HepG2 (cell line): ENCODE data around the gene UGGT1. TPM values are rescaled to one million over a fixed set of nuclear protein-coding genes. Genes with fewer than 3 reads are reported as not detected.

Experiments
- ATAC-seq: fragments of 200-7000 bp; cut with Tn5 transposase; 3 replicates; pipeline ENCODE4 v1.9.1; 2020; ENCODE audit warnings: mild to moderate bottlenecking, moderate library complexity
- BruUV-seq: library from RNA; stranded (reverse); fragments of 400-500 nt; replicated peaks from 2 replicates; lab custom pipeline; 2021; lab: Mats Ljungman, UMichigan
- CTCF ChIA-PET: fragments of 300-600 bp; formaldehyde crosslinking; extraction: SDS; loops from one replicate; lab custom pipeline; 2021; ENCODE audit warnings: low total read pairs, inconsistent platforms, low intra/inter-chr PET ratio; lab: Yijun Ruan, JAX
- POLR2A ChIA-PET: fragments of 350-600 bp; sonication (Branson Sonifier 250); formaldehyde crosslinking; loops from one replicate; lab custom pipeline; 2020; ENCODE audit warnings: antibody characterized with exemption, inconsistent platforms; lab: Yijun Ruan, JAX
- DNase-seq: peaks from one replicate; pipeline ENCODE4 v3.0.0-alpha.2; 2015; ENCODE audit warnings: low spot score
- FAIRE-seq: peaks from 3 replicates; lab custom pipeline; 2011; peaks lifted over from hg19 to GRCh38; lab: Jason Lieb, UNC
- H2AFZ ChIP-seq: one replicate; pipeline ENCODE4 v1.6.1; 2011; ENCODE audit warnings: low read length, inconsistent platforms
- H3K27ac ChIP-seq: fragments of 300-600 bp; 3 replicates; pipeline ENCODE4 v1.8.0; 2011; ENCODE audit warnings: mixed run types, mild to moderate bottlenecking, mixed read lengths, low read length, inconsistent platforms; ENCODE audit not compliant: insufficient read depth; ENCODE audit errors: extremely low read length
- H3K27me3 ChIP-seq, 2 experiments: fragments of 200-600 bp in 1 of 2; 2 replicates in 1 of 2; 3 replicates in 1 of 2; pipeline versions ENCODE4 v1.6.0 to v1.8.0; 2011; ENCODE audit warnings: low read length in 2 of 2, mild to moderate bottlenecking in 2 of 2, moderate library complexity in 2 of 2, inconsistent platforms in 1 of 2; ENCODE audit not compliant: insufficient read depth in 2 of 2, control insufficient read depth in 1 of 2
- H3K36me3 ChIP-seq, 2 experiments: fragments of 200-600 bp in 1 of 2; replicated peaks in 1 of 2; 2 replicates in 1 of 2; 3 replicates in 1 of 2; pipeline versions ENCODE4 v1.5.1 to v1.8.0; 2011; ENCODE audit warnings: low read length in 2 of 2, inconsistent platforms in 1 of 2; ENCODE audit not compliant: insufficient read depth in 2 of 2, control insufficient read depth in 1 of 2
- H3K4me1 ChIP-seq: 2 replicates; pipeline ENCODE4 v1.5.1; 2012; ENCODE audit warnings: low read length, inconsistent platforms; ENCODE audit not compliant: insufficient read depth
- H3K4me2 ChIP-seq: 2 replicates; pipeline ENCODE4 v1.6.0; 2011; ENCODE audit warnings: low read depth, low read length, inconsistent platforms
- H3K4me3 ChIP-seq, 3 experiments: fragments of 200-600 bp in 1 of 3; sonication (generic), shearing (Covaris generic) in 1 of 3; replicated peaks in 1 of 3; 2 replicates each; pipeline ENCODE4 v1.5.1; 2011 to 2016; ENCODE audit warnings: low read length in 3 of 3, inconsistent platforms in 2 of 3, low read depth in 2 of 3, mild to moderate bottlenecking in 2 of 3, control low read depth in 1 of 3, mixed read lengths in 1 of 3; ENCODE audit not compliant: insufficient read depth in 1 of 3
- H3K79me2 ChIP-seq: one replicate; pipeline ENCODE4 v1.6.1; 2011; ENCODE audit warnings: low read length, inconsistent platforms; ENCODE audit not compliant: insufficient read depth
- H3K9ac ChIP-seq: 2 replicates; pipeline ENCODE4 v1.6.0; 2011; ENCODE audit warnings: mild to moderate bottlenecking, low read depth, low read length, inconsistent platforms; ENCODE audit not compliant: insufficient read depth
- H3K9me3 ChIP-seq: 2 replicates; pipeline ENCODE4 v1.5.1; 2012; ENCODE audit warnings: mild to moderate bottlenecking, low read length
- H4K20me1 ChIP-seq: 2 replicates; pipeline ENCODE4 v1.6.0; 2011; ENCODE audit warnings: inconsistent platforms, mild to moderate bottlenecking, low read length, moderate library complexity; ENCODE audit not compliant: insufficient read depth
- ADNP ChIP-seq: sonication (generic); formaldehyde crosslinking; IDR thresholded peaks from 2 replicates; pipeline ENCODE4 v1.4.0; 2020; ENCODE audit warnings: missing genetic modification reagents
- DR1 ChIP-seq: sonication (generic); formaldehyde crosslinking; IDR thresholded peaks from 2 replicates; pipeline ENCODE4 v1.8.0; 2021; ENCODE audit warnings: mild to moderate bottlenecking, missing genetic modification reagents, inconsistent platforms
- FOXO4 ChIP-seq: sonication (generic); formaldehyde crosslinking; conservative IDR thresholded peaks from 2 replicates; pipeline ENCODE4 v1.8.1; 2023; ENCODE audit warnings: missing genetic modification reagents
- HCFC1 ChIP-seq: fragments of 150-350 bp; IDR thresholded peaks from 2 replicates; pipeline ENCODE4 v1.6.1; 2014; ENCODE audit warnings: low read depth, low read length
- KLF9 ChIP-seq: IDR thresholded peaks from 2 replicates; pipeline ENCODE4 v1.6.1; 2016; ENCODE audit warnings: low read depth
- MEF2D ChIP-seq: sonication (generic); formaldehyde crosslinking; IDR thresholded peaks from 2 replicates; pipeline ENCODE4 v1.5.1; 2020; ENCODE audit warnings: mild to moderate bottlenecking, missing genetic modification reagents
- MZF1 ChIP-seq: sonication (generic); formaldehyde crosslinking; IDR thresholded peaks from 2 replicates; pipeline ENCODE4 v1.8.1; 2023; ENCODE audit warnings: mild to moderate bottlenecking, missing genetic modification reagents, borderline replicate concordance
- NFKB2 ChIP-seq: sonication (generic); formaldehyde crosslinking; IDR thresholded peaks from 2 replicates; pipeline ENCODE4 v1.4.0; 2020; ENCODE audit warnings: missing genetic modification reagents, borderline replicate concordance
- PATZ1 ChIP-seq: sonication (generic); formaldehyde crosslinking; IDR thresholded peaks from 2 replicates; pipeline ENCODE4 v1.4.0; 2020; ENCODE audit warnings: missing genetic modification reagents
- PAWR ChIP-seq: sonication (generic); formaldehyde crosslinking; IDR thresholded peaks from 2 replicates; pipeline ENCODE4 v1.4.0; 2020; ENCODE audit warnings: missing genetic modification reagents, mild to moderate bottlenecking, borderline replicate concordance
- RAD51 ChIP-seq: fragments of 450-650 bp; IDR thresholded peaks from 2 replicates; pipeline ENCODE4 v1.6.1; 2016; ENCODE audit warnings: borderline replicate concordance
- TOE1 ChIP-seq: sonication (generic); formaldehyde crosslinking; IDR thresholded peaks from 2 replicates; pipeline ENCODE4 v1.4.0; 2020; ENCODE audit warnings: mild to moderate bottlenecking, missing genetic modification reagents
- ZFP36L1 ChIP-seq: sonication (generic); formaldehyde crosslinking; IDR thresholded peaks from 2 replicates; pipeline ENCODE4 v1.8.0; 2022; ENCODE audit warnings: mild to moderate bottlenecking, missing genetic modification reagents, moderate library complexity
- ZNF160 ChIP-seq: sonication (generic); formaldehyde crosslinking; IDR thresholded peaks from 2 replicates; pipeline ENCODE4 v1.8.0; 2022; ENCODE audit warnings: mild to moderate bottlenecking, inconsistent platforms, missing genetic modification reagents
- ZNF564 ChIP-seq: sonication (generic); formaldehyde crosslinking; IDR thresholded peaks from 2 replicates; pipeline ENCODE4 v1.8.1; 2023; ENCODE audit warnings: mild to moderate bottlenecking, missing genetic modification reagents
- WGBS: methylation state at CpG from one replicate; pipeline ENCODE4 v1.1.6; 2017; ENCODE audit warnings: low lambda C conversion rate; 5-methylcytosine and 5-hydroxymethylcytosine counted together
- in situ Hi-C: cut with HindIII; loops from 2 replicates; pipeline ENCODE4 v1.10.0; 2017; ENCODE audit warnings: low pct_unique_long_range_greater_than_20kb; ENCODE audit not compliant: extremely low pct_ligation_motif_present
- intact Hi-C: fragments of 100-400 bp; cut with micrococcal nuclease; formaldehyde crosslinking; loops from one replicate; pipeline ENCODE4 v1.10.0; 2022; ENCODE audit not compliant: unreplicated experiment
- polyA plus RNA-seq, 8 experiments: library from polyadenylated mRNA; depleted of rRNA in 3 of 8; stranded (reverse) in 7 of 8; unstranded in 1 of 8; fragments of >200 nt; fragmentation: Illumina TruSeq in 4 of 8; extraction: Trizol in 4 of 8; gene quantifications; 2 replicates each; pipeline versions ENCODE4 v1.2.1 to v1.2.3, GENCODE V29; 2011 to 2016; ENCODE audit warnings: low read depth in 4 of 8, missing spikeins in 1 of 8, mixed read lengths in 1 of 8; ENCODE audit not compliant: insufficient read depth in 1 of 8
- total RNA-seq, 5 experiments: library from RNA; depleted of rRNA; stranded (reverse); fragments of >200 nt; fragmentation: Illumina TruSeq; extraction: Trizol; gene quantifications; 2 replicates each; pipeline ENCODE4 v1.2.3, GENCODE V29; 2016; ENCODE audit warnings: low read depth in 1 of 5
- TF ChIP-seq, protein P1 (sequence below): sonication (generic); formaldehyde crosslinking; IDR thresholded peaks from 2 replicates; pipeline ENCODE4 v1.4.0; 2020; ENCODE audit warnings: mild to moderate bottlenecking, missing genetic modification reagents

Gene UGGT1
- total and polyA plus RNA-seq, 2 of the 13 experiments (the other 11 are each of a cell fraction or from before 2014, with no cell fraction given) = 35.8 to 83.2 TPM

DNA sequence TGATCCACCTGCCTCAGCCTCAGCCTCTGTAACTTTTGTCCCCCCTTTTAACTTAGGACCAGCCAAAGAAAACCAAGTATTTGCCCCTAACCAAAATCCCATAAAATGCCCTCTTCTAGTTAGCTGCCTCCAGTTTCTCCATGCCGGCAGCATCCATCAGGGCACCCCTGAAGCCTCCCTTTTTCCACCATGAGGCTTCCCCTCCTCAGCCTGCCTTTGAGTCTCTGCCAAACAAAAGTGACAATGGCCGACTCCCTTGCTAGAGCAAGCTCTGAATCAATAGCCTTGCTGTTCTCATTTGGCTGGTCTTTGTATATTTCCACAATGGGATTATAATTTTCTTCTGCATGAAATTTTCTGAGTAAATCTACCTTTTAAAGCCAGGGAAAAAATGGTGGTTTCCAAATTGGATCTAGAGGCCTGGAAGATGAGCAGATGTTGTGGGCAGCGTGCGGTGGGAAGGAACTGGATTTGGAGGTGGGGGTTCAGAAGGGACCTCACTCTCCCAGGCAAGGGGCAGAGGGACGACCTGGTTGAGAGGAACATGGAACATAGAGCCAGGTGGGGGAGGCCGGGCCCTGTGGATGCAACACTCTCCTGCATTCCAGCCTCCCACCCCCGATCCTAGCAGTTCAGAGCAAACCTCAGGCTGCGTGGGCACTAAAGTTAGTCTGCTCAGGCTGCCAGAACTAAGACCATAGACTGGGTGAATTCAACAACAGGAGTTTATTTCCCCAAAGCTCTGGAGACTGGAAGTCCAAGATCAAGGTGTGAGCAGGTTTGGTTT lies 147.1 kb downstream of the UGGT1 start:
- H3K4me3 ChIP-seq = no peak overlapping the region
- no peak overlapping the region for H3K4me2 ChIP-seq
- no peak overlapping the region for H3K9ac ChIP-seq
- no peaks in the 10 kb centered on the region for H3K36me3 ChIP-seq
- H3K9me3 ChIP-seq = no peaks in the 10 kb centered on the region
- WGBS = 82% methylated on average over 8 of the region's 8 CpGs
- H3K27me3 ChIP-seq = no peaks in the 10 kb centered on the region
- intact Hi-C loops (no loop called here), in situ Hi-C loops (loop anchor here (10.0 kb wide), 1 partner anchor 63 kb away; no protein-coding TSS in a partner anchor)
- DNase-seq (no peak), FAIRE-seq (no peak), ATAC-seq (no peak)
- no peak for TF ChIP-seq TOE1 (CRISPR knock-in tag)
- no peak for TF ChIP-seq PAWR (CRISPR knock-in tag)
- no peak for TF ChIP-seq ZFP36L1 (CRISPR knock-in tag)
- TF ChIP-seq ADNP (CRISPR knock-in tag) = no peak
- TF ChIP-seq RAD51 = no peak
- no peak for TF ChIP-seq KLF9
- TF ChIP-seq ZNF160 = no peak
- TF ChIP-seq MZF1 (CRISPR knock-in tag) = no peak
- no peak for TF ChIP-seq ZNF564 (CRISPR knock-in tag)
- no peak for TF ChIP-seq NFKB2
- no peak for TF ChIP-seq FOXO4 (CRISPR knock-in tag)
- TF ChIP-seq PATZ1 (CRISPR knock-in tag) = no peak
- TF ChIP-seq DR1 (CRISPR knock-in tag) = no peak
- TF ChIP-seq, protein P1, sequence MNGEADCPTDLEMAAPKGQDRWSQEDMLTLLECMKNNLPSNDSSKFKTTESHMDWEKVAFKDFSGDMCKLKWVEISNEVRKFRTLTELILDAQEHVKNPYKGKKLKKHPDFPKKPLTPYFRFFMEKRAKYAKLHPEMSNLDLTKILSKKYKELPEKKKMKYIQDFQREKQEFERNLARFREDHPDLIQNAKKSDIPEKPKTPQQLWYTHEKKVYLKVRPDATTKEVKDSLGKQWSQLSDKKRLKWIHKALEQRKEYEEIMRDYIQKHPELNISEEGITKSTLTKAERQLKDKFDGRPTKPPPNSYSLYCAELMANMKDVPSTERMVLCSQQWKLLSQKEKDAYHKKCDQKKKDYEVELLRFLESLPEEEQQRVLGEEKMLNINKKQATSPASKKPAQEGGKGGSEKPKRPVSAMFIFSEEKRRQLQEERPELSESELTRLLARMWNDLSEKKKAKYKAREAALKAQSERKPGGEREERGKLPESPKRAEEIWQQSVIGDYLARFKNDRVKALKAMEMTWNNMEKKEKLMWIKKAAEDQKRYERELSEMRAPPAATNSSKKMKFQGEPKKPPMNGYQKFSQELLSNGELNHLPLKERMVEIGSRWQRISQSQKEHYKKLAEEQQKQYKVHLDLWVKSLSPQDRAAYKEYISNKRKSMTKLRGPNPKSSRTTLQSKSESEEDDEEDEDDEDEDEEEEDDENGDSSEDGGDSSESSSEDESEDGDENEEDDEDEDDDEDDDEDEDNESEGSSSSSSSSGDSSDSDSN (CRISPR knock-in tag) = no peak
- no peak for TF ChIP-seq HCFC1
- TF ChIP-seq MEF2D (CRISPR knock-in tag) = no peak
- no peak overlapping the region for H3K27ac ChIP-seq
- ChIA-PET POLR2A (no interaction called here), CTCF (no interaction called here)
- BruUV-seq = no TSS peak
- peaks cover 22% of the 10 kb centered on the region for H3K4me1 ChIP-seq
- no peaks in the 10 kb centered on the region for H3K79me2 ChIP-seq
- H4K20me1 ChIP-seq = no peaks in the 10 kb centered on the region
- H2AFZ ChIP-seq = no peak overlapping the region
